Activated naive CD8-positive, alpha-beta T cell treated with anti-CD3 and anti-CD28 coated beads for 36 hours (primary cell): ENCODE measurements around the gene SEMA3A. TPM values are rescaled to one million over a fixed set of nuclear protein-coding genes. Genes with fewer than 3 reads are reported as not detected.
"Not testable (repeated sequence)": the region's sequence is repeated elsewhere in the genome, so short reads cannot be mapped to it uniquely, and the experiment has no call there.

ENCODE experiments used
- DNase-seq: peaks from one replicate; pipeline ENCODE4 v3.0.0; 2021
- H3K27ac Mint-ChIP-seq: one replicate; pipeline ENCODE4 v1.8.0; 2022; ENCODE audit warnings: mild to moderate bottlenecking, moderate library complexity, mixed read lengths
- H3K27me3 Mint-ChIP-seq: one replicate; pipeline ENCODE4 v1.8.0; 2022; ENCODE audit warnings: mild to moderate bottlenecking, mixed read lengths
- H3K36me3 Mint-ChIP-seq: one replicate; pipeline ENCODE4 v1.8.0; 2021; ENCODE audit warnings: mild to moderate bottlenecking, mixed read lengths
- H3K4me1 Mint-ChIP-seq: one replicate; pipeline ENCODE4 v1.8.0; 2021; ENCODE audit warnings: mixed read lengths
- H3K4me3 Mint-ChIP-seq: one replicate; pipeline ENCODE4 v1.8.0; 2022; ENCODE audit warnings: mild to moderate bottlenecking, moderate library complexity, mixed read lengths
- H3K9me3 Mint-ChIP-seq: one replicate; pipeline ENCODE4 v1.8.0; 2022; ENCODE audit warnings: mixed read lengths
- total RNA-seq, 2 experiments: library from RNA; stranded (reverse); gene quantifications; one replicate each; pipeline ENCODE4 v1.2.3, GENCODE V29; 2021

Gene SEMA3A
- 1 to 10 TPM; 1.9 to 2.2 TPM for total RNA-seq

GRCh38 chr7:84194484-84195271 lies at the start of gene SEMA3A:
SEMA3A (minus strand) TSS chr7:84194789; CDS start chr7:84194586, 203 bp downstream.
- no peaks in the 10 kb centered on the region for H3K36me3 Mint-ChIP-seq
- peaks cover 14% of the 10 kb centered on the region for H3K27me3 Mint-ChIP-seq
- H3K4me3 Mint-ChIP-seq, result peak within 1 kb of the TSS; percentile 93
- no peaks in the 10 kb centered on the region for H3K9me3 Mint-ChIP-seq
- H3K4me1 Mint-ChIP-seq, result peaks cover 32% of the 10 kb centered on the region
- peak; percentile 14 for DNase-seq
- peak within 1 kb of the TSS; percentile 81 for H3K27ac Mint-ChIP-seq

GRCh38 chr7:84243037-84243436 lies 48.4 kb upstream of the SEMA3A start:
- H3K4me3 Mint-ChIP-seq, DNase-seq, H3K27me3 Mint-ChIP-seq, H3K4me1 Mint-ChIP-seq, H3K27ac Mint-ChIP-seq: not testable (repeated sequence)
- Mint-ChIP-seq H3K9me3 (peaks cover 30% of the 10 kb centered on the region), H3K36me3 (peaks cover 12% of the 10 kb centered on the region)

GRCh38 chr7:84238596-84238995 lies 44.0 kb upstream of the SEMA3A start:
- Mint-ChIP-seq H3K27me3 (no peaks in the 10 kb centered on the region), H3K36me3 (peaks cover 7% of the 10 kb centered on the region), H3K4me1 (no peaks in the 10 kb centered on the region), H3K9me3 (peaks cover 20% of the 10 kb centered on the region), H3K27ac (no peak overlapping the region), H3K4me3 (no peak overlapping the region)
- DNase-seq, result no peak

GRCh38 chr7:84237533-84238173 lies 43.1 kb upstream of the SEMA3A start:
- Mint-ChIP-seq H3K36me3 (peaks cover 6% of the 10 kb centered on the region), H3K27ac (no peak overlapping the region), H3K27me3 (no peaks in the 10 kb centered on the region), H3K9me3 (peaks cover 13% of the 10 kb centered on the region), H3K4me1 (no peaks in the 10 kb centered on the region), H3K4me3 (no peak overlapping the region)
- DNase-seq, result no peak

- Mint-ChIP-seq H3K36me3 (peaks cover 5% of the 10 kb centered on the region), H3K27me3 (no peaks in the 10 kb centered on the region), H3K4me1 (no peaks in the 10 kb centered on the region), H3K27ac (no peak overlapping the region), H3K9me3 (peaks cover 10% of the 10 kb centered on the region), H3K4me3 (no peak overlapping the region)
- no peak for DNase-seq
Observed at GRCh38 chr7:84236398-84236797, 41.8 kb upstream of the SEMA3A start.

GRCh38 chr7:84232646-84233045 lies 38.1 kb upstream of the SEMA3A start:
- H3K27me3 Mint-ChIP-seq, result no peaks in the 10 kb centered on the region
- H3K9me3 Mint-ChIP-seq, result no peaks in the 10 kb centered on the region
- no peak overlapping the region for H3K4me3 Mint-ChIP-seq
- no peak for DNase-seq
- H3K27ac Mint-ChIP-seq, result no peak overlapping the region
- H3K4me1 Mint-ChIP-seq, result no peaks in the 10 kb centered on the region
- H3K36me3 Mint-ChIP-seq, result no peaks in the 10 kb centered on the region

GRCh38 chr7:84231157-84231556 lies 36.6 kb upstream of the SEMA3A start:
- Mint-ChIP-seq H3K4me3 (no peak overlapping the region), H3K9me3 (no peaks in the 10 kb centered on the region), H3K27ac (no peak overlapping the region), H3K27me3 (no peaks in the 10 kb centered on the region), H3K4me1 (no peaks in the 10 kb centered on the region), H3K36me3 (no peaks in the 10 kb centered on the region)
- no peak for DNase-seq

GRCh38 chr7:84230491-84230890 lies 35.9 kb upstream of the SEMA3A start:
- no peak for DNase-seq
- no peaks in the 10 kb centered on the region for H3K36me3 Mint-ChIP-seq
- no peaks in the 10 kb centered on the region for H3K9me3 Mint-ChIP-seq
- H3K27ac Mint-ChIP-seq, result no peak overlapping the region
- no peak overlapping the region for H3K4me3 Mint-ChIP-seq
- no peaks in the 10 kb centered on the region for H3K4me1 Mint-ChIP-seq
- no peaks in the 10 kb centered on the region for H3K27me3 Mint-ChIP-seq

GRCh38 chr7:84228526-84228925 lies 33.9 kb upstream of the SEMA3A start:
- H3K4me3 Mint-ChIP-seq, result no peak overlapping the region
- H3K27me3 Mint-ChIP-seq, result no peaks in the 10 kb centered on the region
- H3K36me3 Mint-ChIP-seq, result no peaks in the 10 kb centered on the region
- H3K9me3 Mint-ChIP-seq, result no peaks in the 10 kb centered on the region
- no peaks in the 10 kb centered on the region for H3K4me1 Mint-ChIP-seq
- no peak for DNase-seq
- H3K27ac Mint-ChIP-seq, result no peak overlapping the region

GRCh38 chr7:84226759-84227158 lies 32.2 kb upstream of the SEMA3A start:
- H3K27ac Mint-ChIP-seq, result no peak overlapping the region
- no peaks in the 10 kb centered on the region for H3K9me3 Mint-ChIP-seq
- no peaks in the 10 kb centered on the region for H3K36me3 Mint-ChIP-seq
- no peaks in the 10 kb centered on the region for H3K27me3 Mint-ChIP-seq
- no peak overlapping the region for H3K4me3 Mint-ChIP-seq
- no peaks in the 10 kb centered on the region for H3K4me1 Mint-ChIP-seq
- no peak for DNase-seq

- Mint-ChIP-seq H3K27ac (no peak overlapping the region), H3K4me1 (no peaks in the 10 kb centered on the region), H3K9me3 (no peaks in the 10 kb centered on the region), H3K36me3 (no peaks in the 10 kb centered on the region), H3K4me3 (no peak overlapping the region), H3K27me3 (no peaks in the 10 kb centered on the region)
- no peak for DNase-seq
Observed at GRCh38 chr7:84224505-84224904, 29.9 kb upstream of the SEMA3A start.

- DNase-seq, result no peak
- Mint-ChIP-seq H3K9me3 (no peaks in the 10 kb centered on the region), H3K27ac (no peak overlapping the region), H3K4me1 (no peaks in the 10 kb centered on the region), H3K27me3 (no peaks in the 10 kb centered on the region), H3K4me3 (no peak overlapping the region), H3K36me3 (peaks cover 1% of the 10 kb centered on the region)
Observed at GRCh38 chr7:84219310-84219709, 24.7 kb upstream of the SEMA3A start.

- H3K9me3 Mint-ChIP-seq, result no peaks in the 10 kb centered on the region
- H3K27me3 Mint-ChIP-seq, result no peaks in the 10 kb centered on the region
- no peak for DNase-seq
- H3K4me1 Mint-ChIP-seq, result no peaks in the 10 kb centered on the region
- H3K27ac Mint-ChIP-seq, result no peak overlapping the region
- no peak overlapping the region for H3K4me3 Mint-ChIP-seq
- H3K36me3 Mint-ChIP-seq, result peaks cover 1% of the 10 kb centered on the region
Observed at GRCh38 chr7:84218681-84219080, 24.1 kb upstream of the SEMA3A start.

- Mint-ChIP-seq H3K4me1 (no peaks in the 10 kb centered on the region), H3K9me3 (no peaks in the 10 kb centered on the region), H3K36me3 (peaks cover 1% of the 10 kb centered on the region), H3K27me3 (no peaks in the 10 kb centered on the region), H3K4me3 (no peak overlapping the region), H3K27ac (no peak overlapping the region)
- DNase-seq, result no peak
Observed at GRCh38 chr7:84216472-84216871, 21.9 kb upstream of the SEMA3A start.

- H3K36me3 Mint-ChIP-seq, H3K27me3 Mint-ChIP-seq, H3K4me3 Mint-ChIP-seq, DNase-seq, H3K27ac Mint-ChIP-seq, H3K4me1 Mint-ChIP-seq, H3K9me3 Mint-ChIP-seq: not testable (repeated sequence)
Observed at GRCh38 chr7:84214757-84215156, 20.2 kb upstream of the SEMA3A start.

- Mint-ChIP-seq H3K4me1 (no peaks in the 10 kb centered on the region), H3K9me3 (no peaks in the 10 kb centered on the region), H3K4me3 (no peak overlapping the region), H3K27ac (no peak overlapping the region), H3K36me3 (no peaks in the 10 kb centered on the region), H3K27me3 (no peaks in the 10 kb centered on the region)
- DNase-seq, result no peak
Observed at GRCh38 chr7:84210301-84210700, 15.7 kb upstream of the SEMA3A start.
